Measurements from ENCODE around the gene INPP5D.

INPP5D gene

GRCh38 chr2:233234996-233235395 lies 174.9 kb downstream of the INPP5D start:
- Mint-ChIP-seq H3K4me3 (no peak overlapping the region), H3K9me3 (no peaks in the 10 kb centered on the region), H3K36me3 (ENCODE audit: low read depth) (no peaks in the 10 kb centered on the region), H3K4me1 (peaks cover 63% of the 10 kb centered on the region), H3K27me3 (no peaks in the 10 kb centered on the region), H3K27ac (peak overlapping the region; percentile 77)
- ATAC-seq = no peak
- no peak for DNase-seq

- Mint-ChIP-seq H3K27me3 (no peaks in the 10 kb centered on the region), H3K27ac (no peak overlapping the region), H3K4me3 (no peak overlapping the region), H3K4me1 (peaks cover 62% of the 10 kb centered on the region), H3K36me3 (ENCODE audit: low read depth) (no peaks in the 10 kb centered on the region), H3K9me3 (no peaks in the 10 kb centered on the region)
- no peak for DNase-seq
- no peak for ATAC-seq
Measured at GRCh38 chr2:233235977-233236376, 175.8 kb downstream of the INPP5D start.

- no peaks in the 10 kb centered on the region for H3K9me3 Mint-ChIP-seq
- no peak overlapping the region for H3K4me3 Mint-ChIP-seq
- H3K27ac Mint-ChIP-seq = no peak overlapping the region
- no peak for DNase-seq
- ATAC-seq = no peak
- no peaks in the 10 kb centered on the region for H3K27me3 Mint-ChIP-seq
- H3K4me1 Mint-ChIP-seq = peaks cover 66% of the 10 kb centered on the region
- no peaks in the 10 kb centered on the region for H3K36me3 Mint-ChIP-seq (ENCODE audit: low read depth)
Measured at GRCh38 chr2:233236820-233237589, 176.9 kb downstream of the INPP5D start.

- peak overlapping the region; percentile 71 for H3K27ac Mint-ChIP-seq
- ATAC-seq (peak; percentile 66), DNase-seq (peak; percentile 28)
- H3K27me3 Mint-ChIP-seq = no peaks in the 10 kb centered on the region
- H3K4me1 Mint-ChIP-seq = peaks cover 55% of the 10 kb centered on the region
- H3K4me3 Mint-ChIP-seq = peak overlapping the region; percentile 39
- no peaks in the 10 kb centered on the region for H3K36me3 Mint-ChIP-seq (ENCODE audit: low read depth)
- no peaks in the 10 kb centered on the region for H3K9me3 Mint-ChIP-seq
Measured at GRCh38 chr2:233240897-233241296, 180.8 kb downstream of the INPP5D start.

GRCh38 chr2:233241803-233242202 lies 181.7 kb downstream of the INPP5D start:
- H3K4me3 Mint-ChIP-seq = peak overlapping the region; percentile 33
- H3K36me3 Mint-ChIP-seq (ENCODE audit: low read depth) = no peaks in the 10 kb centered on the region

GRCh38 chr2:233242231-233242927 lies 182.2 kb downstream of the INPP5D start:
- no peaks in the 10 kb centered on the region for H3K27me3 Mint-ChIP-seq
- H3K4me1 Mint-ChIP-seq = peaks cover 58% of the 10 kb centered on the region
- peak overlapping the region; percentile 33 for H3K4me3 Mint-ChIP-seq
- no peaks in the 10 kb centered on the region for H3K9me3 Mint-ChIP-seq
- H3K36me3 Mint-ChIP-seq (ENCODE audit: low read depth) = no peaks in the 10 kb centered on the region
- no peak for DNase-seq
- peak; percentile 75 for ATAC-seq
- H3K27ac Mint-ChIP-seq = peak overlapping the region; percentile 53

More at GRCh38 chr2:233241803-233242202, 181.7 kb downstream of the INPP5D start:
- Mint-ChIP-seq H3K4me1 (peaks cover 57% of the 10 kb centered on the region), H3K9me3 (no peaks in the 10 kb centered on the region), H3K27ac (peak overlapping the region; percentile 53), H3K27me3 (no peaks in the 10 kb centered on the region)
- ATAC-seq (no peak), DNase-seq (no peak)

GRCh38 chr2:233243348-233243747 lies 183.2 kb downstream of the INPP5D start:
- H3K4me3 Mint-ChIP-seq = no peak overlapping the region
- H3K36me3 Mint-ChIP-seq (ENCODE audit: low read depth) = no peaks in the 10 kb centered on the region
- ATAC-seq (no peak), DNase-seq (no peak)
- H3K27ac Mint-ChIP-seq = no peak overlapping the region
- no peaks in the 10 kb centered on the region for H3K27me3 Mint-ChIP-seq
- H3K4me1 Mint-ChIP-seq = peaks cover 64% of the 10 kb centered on the region
- H3K9me3 Mint-ChIP-seq = no peaks in the 10 kb centered on the region

- peaks cover 59% of the 10 kb centered on the region for H3K4me1 Mint-ChIP-seq
- peak overlapping the region; percentile 24 for H3K27ac Mint-ChIP-seq
- no peaks in the 10 kb centered on the region for H3K27me3 Mint-ChIP-seq
- DNase-seq (no peak), ATAC-seq (no peak)
- no peaks in the 10 kb centered on the region for H3K9me3 Mint-ChIP-seq
- no peaks in the 10 kb centered on the region for H3K36me3 Mint-ChIP-seq (ENCODE audit: low read depth)
- H3K4me3 Mint-ChIP-seq = no peak overlapping the region
Measured at GRCh38 chr2:233244818-233245217, 184.7 kb downstream of the INPP5D start.

- Mint-ChIP-seq H3K27ac (no peak overlapping the region), H3K4me1 (peaks cover 62% of the 10 kb centered on the region)
- no peak for DNase-seq
Measured at GRCh38 chr2:233245406-233245805, 185.3 kb downstream of the INPP5D start.

GRCh38 chr2:233247116-233247515 lies 187.0 kb downstream of the INPP5D start:
- no peaks in the 10 kb centered on the region for H3K27me3 Mint-ChIP-seq
- H3K4me1 Mint-ChIP-seq = peaks cover 53% of the 10 kb centered on the region
- ATAC-seq (no peak), DNase-seq (no peak)
- no peaks in the 10 kb centered on the region for H3K9me3 Mint-ChIP-seq
- peaks cover 2% of the 10 kb centered on the region for H3K36me3 Mint-ChIP-seq (ENCODE audit: low read depth)
- peak overlapping the region; percentile 96 for H3K27ac Mint-ChIP-seq
- no peak overlapping the region for H3K4me3 Mint-ChIP-seq

More at GRCh38 chr2:233245406-233245805, 185.3 kb downstream of the INPP5D start:
- H3K27me3 Mint-ChIP-seq = no peaks in the 10 kb centered on the region
- no peak for ATAC-seq
- no peaks in the 10 kb centered on the region for H3K9me3 Mint-ChIP-seq
- no peaks in the 10 kb centered on the region for H3K36me3 Mint-ChIP-seq (ENCODE audit: low read depth)
- no peak overlapping the region for H3K4me3 Mint-ChIP-seq

GRCh38 chr2:233247744-233248143 lies 187.6 kb downstream of the INPP5D start:
- peak; percentile 89 for ATAC-seq
- peak overlapping the region; percentile 55 for H3K4me3 Mint-ChIP-seq
- H3K36me3 Mint-ChIP-seq (ENCODE audit: low read depth) = peaks cover 3% of the 10 kb centered on the region
- peak; percentile 54 for DNase-seq
- peak overlapping the region; percentile 96 for H3K27ac Mint-ChIP-seq
- peaks cover 51% of the 10 kb centered on the region for H3K4me1 Mint-ChIP-seq
- H3K27me3 Mint-ChIP-seq = no peaks in the 10 kb centered on the region
- H3K9me3 Mint-ChIP-seq = no peaks in the 10 kb centered on the region

- DNase-seq (no peak), ATAC-seq (no peak)
- Mint-ChIP-seq H3K9me3 (no peaks in the 10 kb centered on the region), H3K4me1 (peaks cover 57% of the 10 kb centered on the region), H3K4me3 (no peak overlapping the region), H3K27me3 (no peaks in the 10 kb centered on the region), H3K36me3 (ENCODE audit: low read depth) (peaks cover 7% of the 10 kb centered on the region), H3K27ac (peak overlapping the region; percentile 24)
Measured at GRCh38 chr2:233248999-233249398, 188.9 kb downstream of the INPP5D start.

GRCh38 chr2:233250568-233250967 lies 190.4 kb downstream of the INPP5D start:
- DNase-seq (no peak), ATAC-seq (no peak)
- Mint-ChIP-seq H3K27ac (peak overlapping the region; percentile 85), H3K27me3 (no peaks in the 10 kb centered on the region), H3K36me3 (ENCODE audit: low read depth) (peaks cover 7% of the 10 kb centered on the region), H3K9me3 (no peaks in the 10 kb centered on the region), H3K4me3 (peak overlapping the region; percentile 15), H3K4me1 (peaks cover 65% of the 10 kb centered on the region)

GRCh38 chr2:233250985-233251305 lies 190.8 kb downstream of the INPP5D start:
- Mint-ChIP-seq H3K9me3 (no peaks in the 10 kb centered on the region), H3K4me3 (peak overlapping the region; percentile 92), H3K4me1 (peaks cover 68% of the 10 kb centered on the region), H3K27ac (peak overlapping the region; percentile 85), H3K36me3 (ENCODE audit: low read depth) (peaks cover 8% of the 10 kb centered on the region), H3K27me3 (no peaks in the 10 kb centered on the region)
- DNase-seq (no peak), ATAC-seq (no peak)

Measured in activated naive CD8-positive, alpha-beta T cell treated with anti-CD3 and anti-CD28 coated beads, Interleukin-2, amount 50 U/mL, for 24 hours (primary cell).